ENCODE data around the gene SPIB.

DNA sequence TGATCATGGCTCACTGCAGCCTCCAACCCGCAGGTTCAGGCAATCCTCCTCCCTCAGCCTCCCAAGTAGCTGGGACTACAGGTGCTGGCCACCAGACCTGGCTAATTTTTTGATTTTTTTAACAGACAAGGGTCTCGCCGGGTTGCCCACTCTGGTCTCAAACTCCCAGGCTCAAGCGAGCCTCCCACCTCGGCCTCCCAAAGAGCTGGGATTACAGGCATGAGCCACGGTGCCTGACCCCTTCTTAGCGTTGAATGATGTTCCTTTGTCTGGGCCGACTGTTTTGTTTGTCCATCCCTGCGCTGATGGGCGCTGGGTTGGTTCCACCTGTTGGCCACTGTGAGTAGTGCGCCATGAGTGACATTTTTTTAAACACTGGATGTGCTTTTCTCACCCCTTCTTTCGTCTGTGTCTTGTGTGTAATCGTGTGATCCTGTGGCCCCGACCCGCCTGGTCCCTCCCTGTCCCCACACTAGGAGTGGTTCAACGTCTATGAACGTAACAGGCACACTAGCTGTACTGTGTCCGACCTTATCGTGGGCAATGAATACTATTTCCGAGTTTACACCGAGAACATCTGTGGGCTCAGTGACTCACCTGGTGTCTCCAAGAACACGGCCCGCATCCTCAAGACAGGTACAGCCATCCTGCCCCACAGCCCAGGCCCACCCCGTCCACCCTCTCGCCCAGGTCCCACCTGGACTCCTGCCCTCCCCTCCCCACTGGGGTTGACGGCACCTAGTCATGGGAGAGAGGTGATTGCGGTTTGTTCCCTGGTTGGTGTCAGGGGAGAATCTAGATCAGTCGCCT lies 42.5 kb downstream of the SPIB start:
- TF ChIP-seq, protein P1, sequence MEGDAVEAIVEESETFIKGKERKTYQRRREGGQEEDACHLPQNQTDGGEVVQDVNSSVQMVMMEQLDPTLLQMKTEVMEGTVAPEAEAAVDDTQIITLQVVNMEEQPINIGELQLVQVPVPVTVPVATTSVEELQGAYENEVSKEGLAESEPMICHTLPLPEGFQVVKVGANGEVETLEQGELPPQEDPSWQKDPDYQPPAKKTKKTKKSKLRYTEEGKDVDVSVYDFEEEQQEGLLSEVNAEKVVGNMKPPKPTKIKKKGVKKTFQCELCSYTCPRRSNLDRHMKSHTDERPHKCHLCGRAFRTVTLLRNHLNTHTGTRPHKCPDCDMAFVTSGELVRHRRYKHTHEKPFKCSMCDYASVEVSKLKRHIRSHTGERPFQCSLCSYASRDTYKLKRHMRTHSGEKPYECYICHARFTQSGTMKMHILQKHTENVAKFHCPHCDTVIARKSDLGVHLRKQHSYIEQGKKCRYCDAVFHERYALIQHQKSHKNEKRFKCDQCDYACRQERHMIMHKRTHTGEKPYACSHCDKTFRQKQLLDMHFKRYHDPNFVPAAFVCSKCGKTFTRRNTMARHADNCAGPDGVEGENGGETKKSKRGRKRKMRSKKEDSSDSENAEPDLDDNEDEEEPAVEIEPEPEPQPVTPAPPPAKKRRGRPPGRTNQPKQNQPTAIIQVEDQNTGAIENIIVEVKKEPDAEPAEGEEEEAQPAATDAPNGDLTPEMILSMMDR (IDR thresholded peaks at IDR 0.05; ENCODE audit: low read depth, low read length, poor library complexity, severe bottlenecking) = peak; percentile 90
- TF ChIP-seq EZH2phosphoT487 (IDR thresholded peaks at IDR 0.05; ENCODE audit: borderline replicate concordance, low read length) = no peak
